T follicular helper cell (primary cell): Measurements from ENCODE around the gene MYL9.

ENCODE experiments used
- DNase-seq: peaks from one replicate; pipeline ENCODE4 v3.0.0-alpha.2; 2020; ENCODE audit warnings: low read depth

MYL9 gene

GRCh38 chr20:36584018-36584481 lies 42.7 kb downstream of the MYL9 start:
- DNase-seq = no peak

- DNase-seq = no peak
Observed at GRCh38 chr20:36585410-36586125, 44.2 kb downstream of the MYL9 start.

GRCh38 chr20:36587388-36588070 lies 46.2 kb downstream of the MYL9 start:
- no peak for DNase-seq

GRCh38 chr20:36591281-36591680 lies 50.0 kb downstream of the MYL9 start:
- no peak for DNase-seq

- DNase-seq = peak; percentile 40
Observed at GRCh38 chr20:36591854-36592641, 50.7 kb downstream of the MYL9 start.

GRCh38 chr20:36593347-36593929 lies 52.1 kb downstream of the MYL9 start:
- no peak for DNase-seq

GRCh38 chr20:36599912-36600345 lies 58.6 kb downstream of the MYL9 start:
- DNase-seq = no peak
